ENCODE data around the gene HPS4. TPM values are rescaled to one million over a fixed set of nuclear protein-coding genes. Genes with fewer than 3 reads are reported as not detected.

The HPS4 gene
- total RNA-seq, 1 donor from 2014 or later = 46.1 TPM

- H3K4me1 Mint-ChIP-seq (ENCODE audit: unreplicated experiment) = peaks cover 26% of the 10 kb centered on the region
- H3K4me3 Mint-ChIP-seq = peak overlapping the region; percentile 40
- no peak for TF ChIP-seq CTCF (conservative IDR thresholded peaks at IDR 0.05)
- H3K36me3 Mint-ChIP-seq = peaks cover 19% of the 10 kb centered on the region
- no peaks in the 10 kb centered on the region for H3K9me3 Mint-ChIP-seq
- H3K27ac Mint-ChIP-seq = peak overlapping the region; percentile 70
- DNase-seq (ENCODE audit: extremely low spot score, unreplicated experiment) = no peak
- H3K27me3 Mint-ChIP-seq = no peaks in the 10 kb centered on the region
Measured at GRCh38 chr22:26476705-26477340, 6.8 kb downstream of the HPS4 start.

GRCh38 chr22:26474682-26475081 lies 8.9 kb downstream of the HPS4 start:
- H3K36me3 Mint-ChIP-seq = peaks cover 16% of the 10 kb centered on the region
- TF ChIP-seq CTCF (conservative IDR thresholded peaks at IDR 0.05) = no peak

DNA sequence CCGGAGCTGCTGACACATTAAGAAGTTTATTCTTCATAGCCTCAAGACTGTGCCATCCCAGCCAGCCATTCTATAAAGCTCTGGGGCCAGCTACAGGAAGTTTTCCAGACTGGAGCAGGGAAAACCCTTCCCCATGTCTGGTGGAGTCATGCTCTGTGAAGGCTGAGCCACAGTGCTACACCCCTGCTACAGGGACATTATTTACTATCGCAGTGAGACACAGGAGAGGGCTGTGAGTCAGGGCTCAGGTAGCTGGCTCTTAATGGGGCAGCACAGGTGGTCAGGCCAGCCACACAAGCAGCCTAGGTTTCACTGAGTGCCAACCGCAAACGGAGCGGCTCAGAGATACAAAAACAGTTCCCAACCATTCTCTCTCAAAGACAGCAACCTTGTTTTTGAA lies 12.1 kb downstream of the HPS4 start:
- Mint-ChIP-seq H3K4me3 (no peak overlapping the region), H3K9me3 (no peaks in the 10 kb centered on the region), H3K36me3 (peaks cover 20% of the 10 kb centered on the region), H3K27ac (no peak overlapping the region), H3K4me1 (ENCODE audit: unreplicated experiment) (no peaks in the 10 kb centered on the region), H3K27me3 (no peaks in the 10 kb centered on the region)
- DNase-seq (ENCODE audit: extremely low spot score, unreplicated experiment) = no peak
- TF ChIP-seq CTCF (conservative IDR thresholded peaks at IDR 0.05) = no peak

More at GRCh38 chr22:26474682-26475081, 8.9 kb downstream of the HPS4 start:
- peaks cover 15% of the 10 kb centered on the region for H3K4me1 Mint-ChIP-seq (ENCODE audit: unreplicated experiment)
- DNase-seq (ENCODE audit: extremely low spot score, unreplicated experiment) = no peak
- H3K27ac Mint-ChIP-seq = no peak overlapping the region
- H3K27me3 Mint-ChIP-seq = no peaks in the 10 kb centered on the region
- no peak overlapping the region for H3K4me3 Mint-ChIP-seq
- H3K9me3 Mint-ChIP-seq = no peaks in the 10 kb centered on the region

GRCh38 chr22:26470807-26471206 lies 12.8 kb downstream of the HPS4 start:
- H3K4me1 Mint-ChIP-seq (ENCODE audit: unreplicated experiment) = no peaks in the 10 kb centered on the region
- no peak overlapping the region for H3K4me3 Mint-ChIP-seq
- no peak for DNase-seq (ENCODE audit: extremely low spot score, unreplicated experiment)
- no peaks in the 10 kb centered on the region for H3K27me3 Mint-ChIP-seq
- no peaks in the 10 kb centered on the region for H3K9me3 Mint-ChIP-seq
- no peak overlapping the region for H3K27ac Mint-ChIP-seq
- TF ChIP-seq CTCF (conservative IDR thresholded peaks at IDR 0.05) = no peak
- H3K36me3 Mint-ChIP-seq = peaks cover 20% of the 10 kb centered on the region

DNA sequence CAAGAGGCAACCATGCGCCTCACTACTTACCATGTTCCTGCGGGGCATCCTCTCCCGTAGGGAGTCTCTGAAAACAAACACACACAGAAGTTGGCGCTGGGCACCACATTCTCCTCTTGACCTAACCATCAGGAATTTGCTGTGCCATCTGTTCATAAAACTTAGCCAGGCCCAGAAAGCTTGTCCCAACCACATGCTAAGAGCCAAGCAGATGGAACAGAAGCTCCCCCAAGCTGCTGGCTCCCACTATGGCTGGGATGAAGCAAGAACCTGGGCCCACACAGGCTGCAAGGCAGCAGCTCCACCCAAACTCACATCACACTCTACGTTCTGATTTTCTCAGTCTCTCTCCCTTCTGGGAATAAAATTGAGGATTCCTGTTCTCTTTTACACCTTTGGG lies 17.4 kb downstream of the HPS4 start:
- no peak for TF ChIP-seq CTCF (conservative IDR thresholded peaks at IDR 0.05)
- peaks cover 15% of the 10 kb centered on the region for H3K4me1 Mint-ChIP-seq (ENCODE audit: unreplicated experiment)
- no peak overlapping the region for H3K4me3 Mint-ChIP-seq
- H3K27me3 Mint-ChIP-seq = no peaks in the 10 kb centered on the region
- no peak for DNase-seq (ENCODE audit: extremely low spot score, unreplicated experiment)
- no peak overlapping the region for H3K27ac Mint-ChIP-seq
- H3K36me3 Mint-ChIP-seq = peaks cover 15% of the 10 kb centered on the region
- no peaks in the 10 kb centered on the region for H3K9me3 Mint-ChIP-seq

Measured in type B pancreatic cell (in vitro differentiated cells).